OCI-LY7 (cell line): Measurements from ENCODE around the gene CD300LF.

Experiments
- CTCF ChIP-seq: fragments of 200-600 bp; sonication (generic); conservative IDR thresholded peaks from 2 replicates; pipeline ENCODE4 v1.5.1; 2014; ENCODE audit warnings: mild to moderate bottlenecking, antibody characterized with exemption, low read length, moderate library complexity, mixed read lengths
- EZH2phosphoT487 ChIP-seq: fragments of 200-600 bp; sonication (generic); IDR thresholded peaks from 2 replicates; pipeline ENCODE4 v1.6.1; 2018; ENCODE audit warnings: low read depth, borderline replicate concordance, mild to moderate bottlenecking, mixed run types, antibody characterized with exemption, low read length, moderate library complexity, mixed read lengths

GRCh38 chr17:74745548-74746177 lies 32.9 kb upstream of the CD300LF start:
- TF ChIP-seq CTCF (no peak), EZH2phosphoT487 (no peak)
